Loucy (cell line): ENCODE measurements around the gene FZR1.

Source experiments
- H2AFZ ChIP-seq: fragments of 200-600 bp; sonication (generic); 2 replicates; pipeline ENCODE4 v1.6.0; 2016; ENCODE audit warnings: antibody characterized with exemption, mild to moderate bottlenecking, low read length, moderate library complexity
- H3F3A ChIP-seq: fragments of 200-600 bp; 2 replicates; pipeline ENCODE4 v1.6.0; 2016; ENCODE audit warnings: antibody characterized with exemption, low read depth, mild to moderate bottlenecking
- H3K27me3 ChIP-seq: fragments of 200-600 bp; sonication (generic); 2 replicates; pipeline ENCODE4 v1.6.1; 2014; ENCODE audit warnings: low read length, mild to moderate bottlenecking; ENCODE audit not compliant: insufficient read depth, poor library complexity, severe bottlenecking
- H3K36me3 ChIP-seq: fragments of 200-600 bp; sonication (generic); 2 replicates; pipeline ENCODE4 v1.6.1; 2016; ENCODE audit warnings: low read length; ENCODE audit not compliant: insufficient read depth
- H3K4me1 ChIP-seq: fragments of 200-600 bp; sonication (generic); 2 replicates; pipeline ENCODE4 v1.5.1; 2014; ENCODE audit warnings: low read length, mild to moderate bottlenecking; ENCODE audit not compliant: insufficient read depth, poor library complexity, severe bottlenecking
- H3K4me2 ChIP-seq: fragments of 200-600 bp; sonication (generic); 2 replicates; pipeline ENCODE4 v1.6.0; 2014; ENCODE audit warnings: antibody characterized with exemption, low read length, low read depth, mild to moderate bottlenecking; ENCODE audit not compliant: poor library complexity, severe bottlenecking
- H3K4me3 ChIP-seq: fragments of 200-600 bp; sonication (generic); 2 replicates; pipeline ENCODE4 v1.5.1; 2014; ENCODE audit warnings: low read length, mild to moderate bottlenecking, mixed read lengths; ENCODE audit not compliant: poor library complexity, severe bottlenecking
- H3K79me2 ChIP-seq: fragments of 200-600 bp; sonication (generic); 2 replicates; pipeline ENCODE4 v1.6.1; 2014; ENCODE audit warnings: low read length; ENCODE audit not compliant: insufficient read depth
- H3K9ac ChIP-seq: fragments of 200-600 bp; sonication (generic); 2 replicates; pipeline ENCODE4 v1.6.0; 2014; ENCODE audit warnings: mild to moderate bottlenecking, low read depth, low read length, moderate library complexity; ENCODE audit not compliant: poor library complexity, severe bottlenecking
- H3K9me2 ChIP-seq: fragments of 200-600 bp; sonication (generic); replicated peaks from 2 replicates; pipeline ENCODE4 v1.6.1; 2016; ENCODE audit warnings: low read depth, low read length, mixed read lengths
- H3K9me3 ChIP-seq: fragments of 200-600 bp; sonication (generic); 2 replicates; pipeline ENCODE4 v1.6.1; 2014; ENCODE audit warnings: mild to moderate bottlenecking, antibody characterized with exemption, low read length, low read depth; ENCODE audit not compliant: insufficient read depth
- H4K20me1 ChIP-seq: fragments of 200-600 bp; sonication (generic); 2 replicates; pipeline ENCODE4 v1.6.0; 2014; ENCODE audit warnings: antibody characterized with exemption, low read length, mild to moderate bottlenecking; ENCODE audit not compliant: insufficient read depth, poor library complexity, severe bottlenecking
- EZH2phosphoT487 ChIP-seq: fragments of 200-600 bp; IDR thresholded peaks from 2 replicates; pipeline ENCODE4 v1.6.1; 2018; ENCODE audit warnings: antibody characterized with exemption, mild to moderate bottlenecking, moderate library complexity, borderline replicate concordance
- TF ChIP-seq, protein P1 (sequence below): fragments of 200-600 bp; sonication (generic); conservative IDR thresholded peaks from 2 replicates; pipeline ENCODE4 v1.5.1; 2014; ENCODE audit warnings: mild to moderate bottlenecking, antibody characterized with exemption, low read length

The FZR1 gene

DNA sequence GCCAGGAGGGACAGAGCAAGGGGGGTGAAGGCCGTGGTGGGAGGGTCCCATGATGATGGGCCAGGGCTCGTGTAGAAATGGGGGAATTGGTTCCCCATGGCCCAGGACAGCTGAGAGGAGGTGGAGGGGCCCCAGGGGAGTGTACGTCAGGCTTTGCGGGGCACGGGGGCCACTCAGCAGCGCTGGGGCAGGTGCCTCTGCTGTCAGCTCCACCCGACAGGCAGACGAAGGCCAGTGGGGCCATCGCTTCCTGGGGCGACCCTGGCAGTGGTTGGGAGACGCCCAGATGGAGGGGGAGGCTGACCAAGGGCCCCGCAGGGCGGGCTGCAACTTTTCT lies 31.0 kb downstream of the FZR1 start:
- Histone ChIP-seq H3K4me2 (no peak overlapping the region), H3K4me3 (no peak overlapping the region), H3K27me3 (no peaks in the 10 kb centered on the region), H3K9me3 (no peaks in the 10 kb centered on the region), H4K20me1 (no peaks in the 10 kb centered on the region), H3K36me3 (peaks cover 52% of the 10 kb centered on the region; the same call in 1 of the 2 replicates), H3K9me2 (no peaks in the 10 kb centered on the region), H3K79me2 (no peaks in the 10 kb centered on the region), H3K4me1 (no peaks in the 10 kb centered on the region), H3F3A (no peaks in the 10 kb centered on the region), H2AFZ (no peak overlapping the region), H3K9ac (no peak overlapping the region)
- TF ChIP-seq, protein P1, sequence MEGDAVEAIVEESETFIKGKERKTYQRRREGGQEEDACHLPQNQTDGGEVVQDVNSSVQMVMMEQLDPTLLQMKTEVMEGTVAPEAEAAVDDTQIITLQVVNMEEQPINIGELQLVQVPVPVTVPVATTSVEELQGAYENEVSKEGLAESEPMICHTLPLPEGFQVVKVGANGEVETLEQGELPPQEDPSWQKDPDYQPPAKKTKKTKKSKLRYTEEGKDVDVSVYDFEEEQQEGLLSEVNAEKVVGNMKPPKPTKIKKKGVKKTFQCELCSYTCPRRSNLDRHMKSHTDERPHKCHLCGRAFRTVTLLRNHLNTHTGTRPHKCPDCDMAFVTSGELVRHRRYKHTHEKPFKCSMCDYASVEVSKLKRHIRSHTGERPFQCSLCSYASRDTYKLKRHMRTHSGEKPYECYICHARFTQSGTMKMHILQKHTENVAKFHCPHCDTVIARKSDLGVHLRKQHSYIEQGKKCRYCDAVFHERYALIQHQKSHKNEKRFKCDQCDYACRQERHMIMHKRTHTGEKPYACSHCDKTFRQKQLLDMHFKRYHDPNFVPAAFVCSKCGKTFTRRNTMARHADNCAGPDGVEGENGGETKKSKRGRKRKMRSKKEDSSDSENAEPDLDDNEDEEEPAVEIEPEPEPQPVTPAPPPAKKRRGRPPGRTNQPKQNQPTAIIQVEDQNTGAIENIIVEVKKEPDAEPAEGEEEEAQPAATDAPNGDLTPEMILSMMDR: no peak
- no peak for TF ChIP-seq EZH2phosphoT487

DNA sequence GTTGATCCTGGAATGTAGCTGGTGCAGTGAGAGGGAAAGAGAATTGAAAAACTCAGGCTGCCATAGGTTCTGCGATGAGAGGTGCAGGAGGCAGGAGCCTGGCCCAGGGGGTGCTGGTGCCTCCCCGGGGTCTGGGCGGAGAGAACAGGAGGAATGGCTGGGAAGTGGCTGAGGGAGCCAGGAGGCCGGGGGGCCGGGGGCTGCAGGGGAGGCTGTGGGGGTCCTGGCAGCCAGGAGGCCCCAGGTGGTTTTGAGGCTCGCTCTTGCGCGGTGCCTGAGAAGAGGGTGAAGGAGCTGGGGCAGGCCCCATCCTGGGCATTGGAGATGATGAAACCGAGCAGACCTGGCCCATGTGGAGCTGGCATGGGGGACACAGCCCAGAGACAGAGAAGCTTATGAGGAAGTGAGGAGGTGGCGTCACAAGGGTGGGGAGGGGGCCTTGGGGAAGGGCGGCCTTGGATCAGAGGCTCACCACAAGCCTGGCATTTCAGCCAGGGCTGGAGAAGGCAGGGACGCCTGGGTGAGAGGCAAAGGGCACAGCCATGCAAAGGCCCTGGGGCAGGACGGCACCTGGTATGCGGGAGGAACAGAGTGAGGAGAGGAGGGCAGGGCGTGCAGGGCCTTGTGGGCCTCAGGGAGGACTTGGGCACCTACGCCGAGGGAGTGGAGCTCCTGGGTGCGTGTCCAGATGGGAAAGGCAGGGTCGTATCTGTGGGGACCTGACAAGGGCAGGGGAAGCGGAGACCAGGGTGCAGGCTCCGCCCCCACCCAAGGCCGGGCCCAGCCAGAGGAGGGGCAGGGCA lies 31.5 kb downstream of the FZR1 start:
- Histone ChIP-seq H4K20me1 (no peaks in the 10 kb centered on the region), H3K4me2 (no peak overlapping the region)

GRCh38 chr19:3538258-3538929 lies 32.3 kb downstream of the FZR1 start:
- Histone ChIP-seq H3K4me3 (no peak overlapping the region), H3K9ac (no peak overlapping the region), H2AFZ (no peak overlapping the region), H3K9me3 (no peaks in the 10 kb centered on the region), H3K4me2 (no peak overlapping the region), H4K20me1 (no peaks in the 10 kb centered on the region), H3K79me2 (no peaks in the 10 kb centered on the region), H3K4me1 (no peaks in the 10 kb centered on the region), H3K9me2 (no peaks in the 10 kb centered on the region), H3K36me3 (peaks cover 39% of the 10 kb centered on the region; the same call in 1 of the 2 replicates), H3K27me3 (no peaks in the 10 kb centered on the region), H3F3A (no peaks in the 10 kb centered on the region)
- no peak for TF ChIP-seq EZH2phosphoT487
- TF ChIP-seq, protein P1: no peak

More for the DNA sequence above, 31.5 kb downstream of the FZR1 start:
- Histone ChIP-seq H3K9me2 (no peaks in the 10 kb centered on the region), H3K4me3 (no peak overlapping the region), H3K9me3 (no peaks in the 10 kb centered on the region), H3K27me3 (no peaks in the 10 kb centered on the region), H2AFZ (no peak overlapping the region), H3K79me2 (no peaks in the 10 kb centered on the region), H3K4me1 (no peaks in the 10 kb centered on the region), H3K9ac (no peak overlapping the region), H3K36me3 (peaks cover 46% of the 10 kb centered on the region; the same call in 1 of the 2 replicates), H3F3A (no peaks in the 10 kb centered on the region)
- TF ChIP-seq, protein P1: no peak
- TF ChIP-seq EZH2phosphoT487: no peak
